ENCODE measurements around the gene PRKN. TPM values are rescaled to one million over a fixed set of nuclear protein-coding genes. Genes with fewer than 3 reads are reported as not detected.
A peak's percentile ranks its signal among the peaks of the same experiment; 100 is the strongest.

Gene PRKN
- total and polyA plus RNA-seq, 2 donors (not counting 3 experiments of a cell fraction or from before 2014, with no cell fraction given) = 0.06 TPM; not detected in 1

GRCh38 chr6:161694995-161695394 lies 1032.6 kb downstream of the PRKN start:
- intact Hi-C loops (cut with micrococcal nuclease) = loop anchor here (1.0 to 10.0 kb wide), 4 partner anchors 200 to 301 kb away; no protein-coding TSS in a partner anchor
- no TSS peak for BruUV-seq (replicated peaks)

GRCh38 chr6:161686655-161687054 lies 1040.9 kb downstream of the PRKN start:
- H3K79me2 ChIP-seq (ENCODE audit: control insufficient read depth, insufficient read depth, low read length) = no peaks in the 10 kb centered on the region

More at GRCh38 chr6:161694995-161695394, 1032.6 kb downstream of the PRKN start:
- DNase-seq (ENCODE audit: low read depth, low spot score) = peak; percentile 4
- ChIA-PET CTCF (interaction anchor here (2.4 kb wide), 1 partner anchor 277 kb away, joined by 19 read pairs; no protein-coding TSS in a partner anchor), POLR2A (no interaction called here)
- Histone ChIP-seq H2AFZ (ENCODE audit: low read depth, low read length) (no peak overlapping the region), H3K27ac (ENCODE audit: insufficient read depth, low read depth, low read length) (no peak overlapping the region), H4K20me1 (replicated peaks; ENCODE audit: control insufficient read depth, extremely low read depth, insufficient read depth, low read length) (no peaks in the 10 kb centered on the region), H3K4me3 (replicated peaks in 1 of 3; ENCODE audit: insufficient read depth in 1 of 3, low read depth in 1 of 3, low read length in 3 of 3) (no peak overlapping the region), H3K4me2 (ENCODE audit: insufficient read depth, low read length) (no peak overlapping the region), H3K9me1 (replicated peaks; ENCODE audit: control insufficient read depth, extremely low read depth, insufficient read depth, low read length) (no peaks in the 10 kb centered on the region), H3K9me3 (replicated peaks; ENCODE audit: control insufficient read depth, insufficient read depth, low read length) (no peaks in the 10 kb centered on the region), H3K79me2 (ENCODE audit: control insufficient read depth, insufficient read depth, low read length) (no peaks in the 10 kb centered on the region), H3K9ac (replicated peaks; ENCODE audit: extremely low read depth, insufficient read depth, low read length) (no peak overlapping the region), H3K27me3 (ENCODE audit: control insufficient read depth in 2 of 2, insufficient read depth in 2 of 2, low read length in 2 of 2) (no peaks in the 10 kb centered on the region), H3K4me1 (ENCODE audit: control insufficient read depth, extremely low read depth, insufficient read depth, low read length) (no peaks in the 10 kb centered on the region), H3K36me3 (ENCODE audit: control insufficient read depth in 2 of 2, extremely low read depth in 1 of 2, insufficient read depth in 2 of 2, low read length in 2 of 2) (no peaks in the 10 kb centered on the region)
- no peak for FAIRE-seq
- dilution Hi-C loops (cut with MboI; ENCODE audit: extremely low pct_ligation_motif_present, low sequenced_read_pairs) = no loop called here
- TF ChIP-seq GATA2 (IDR thresholded peaks at IDR 0.05; ENCODE audit: insufficient read depth, insufficient read length, low read depth, low read length) (no peak), CTCF (IDR thresholded peaks at IDR 0.05; ENCODE audit: extremely low read depth in 1 of 2, insufficient read depth in 1 of 2, low read depth in 1 of 2, low read length in 2 of 2) (peak in 1 of 2 donors; percentile 9)

More at GRCh38 chr6:161686655-161687054, 1040.9 kb downstream of the PRKN start:
- Histone ChIP-seq H3K4me3 (replicated peaks in 1 of 3; ENCODE audit: insufficient read depth in 1 of 3, low read depth in 1 of 3, low read length in 3 of 3) (no peak overlapping the region), H3K4me2 (ENCODE audit: insufficient read depth, low read length) (no peak overlapping the region), H2AFZ (ENCODE audit: low read depth, low read length) (no peak overlapping the region), H3K9me1 (replicated peaks; ENCODE audit: control insufficient read depth, extremely low read depth, insufficient read depth, low read length) (no peaks in the 10 kb centered on the region), H3K4me1 (ENCODE audit: control insufficient read depth, extremely low read depth, insufficient read depth, low read length) (no peaks in the 10 kb centered on the region), H3K9me3 (replicated peaks; ENCODE audit: control insufficient read depth, insufficient read depth, low read length) (no peaks in the 10 kb centered on the region), H4K20me1 (replicated peaks; ENCODE audit: control insufficient read depth, extremely low read depth, insufficient read depth, low read length) (no peaks in the 10 kb centered on the region), H3K9ac (replicated peaks; ENCODE audit: extremely low read depth, insufficient read depth, low read length) (no peak overlapping the region), H3K36me3 (ENCODE audit: control insufficient read depth in 2 of 2, extremely low read depth in 1 of 2, insufficient read depth in 2 of 2, low read length in 2 of 2) (no peaks in the 10 kb centered on the region), H3K27me3 (ENCODE audit: control insufficient read depth in 2 of 2, insufficient read depth in 2 of 2, low read length in 2 of 2) (no peaks in the 10 kb centered on the region), H3K27ac (ENCODE audit: insufficient read depth, low read depth, low read length) (no peak overlapping the region)
- DNase-seq (ENCODE audit: low read depth, low spot score) (no peak), FAIRE-seq (no peak)
- POLR2A ChIA-PET = no interaction called here
- intact Hi-C loops (cut with micrococcal nuclease) = no loop called here
- no TSS peak for BruUV-seq (replicated peaks)
- dilution Hi-C loops (cut with MboI; ENCODE audit: extremely low pct_ligation_motif_present, low sequenced_read_pairs) = no loop called here
- TF ChIP-seq MYC (IDR thresholded peaks at IDR 0.05; ENCODE audit: low read depth, low read length) (no peak), POLR2A (IDR thresholded peaks at IDR 0.05; ENCODE audit: low read depth, low read length) (no peak), POLR2AphosphoS5 (IDR thresholded peaks at IDR 0.05; ENCODE audit: insufficient read depth, low read depth, low read length) (no peak), JUN (IDR thresholded peaks at IDR 0.05; ENCODE audit: borderline replicate concordance, insufficient read depth, insufficient read length, low read depth) (no peak), EZH2 (IDR thresholded peaks at IDR 0.05; ENCODE audit: borderline replicate concordance, low read depth, low read length, severe bottlenecking) (no peak), CTCF (IDR thresholded peaks at IDR 0.05; ENCODE audit: extremely low read depth in 1 of 2, insufficient read depth in 1 of 2, low read depth in 1 of 2, low read length in 2 of 2) (no peak), FOS (IDR thresholded peaks at IDR 0.05; ENCODE audit: borderline replicate concordance, insufficient read depth, low read length) (no peak), GATA2 (IDR thresholded peaks at IDR 0.05; ENCODE audit: insufficient read depth, insufficient read length, low read depth, low read length) (no peak)
- TF ChIP-seq, protein P1, sequence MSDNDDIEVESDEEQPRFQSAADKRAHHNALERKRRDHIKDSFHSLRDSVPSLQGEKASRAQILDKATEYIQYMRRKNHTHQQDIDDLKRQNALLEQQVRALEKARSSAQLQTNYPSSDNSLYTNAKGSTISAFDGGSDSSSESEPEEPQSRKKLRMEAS (IDR thresholded peaks at IDR 0.05; ENCODE audit: insufficient read depth, insufficient read length) = no peak
- CTCF ChIA-PET = no interaction called here

Data from endothelial cell of umbilical vein (primary cell).